ENCODE data around the gene GALNT14.

Gene GALNT14

GRCh38 chr2:31127931-31128330 lies 10.3 kb downstream of the GALNT14 start:
- no peaks in the 10 kb centered on the region for H3K9me3 ChIP-seq (ENCODE audit: insufficient read depth, low read depth, low read length)
- H3K9ac ChIP-seq (ENCODE audit: low read depth, low read length, poor library complexity, severe bottlenecking) = no peak overlapping the region
- no peaks in the 10 kb centered on the region for H4K20me1 ChIP-seq (ENCODE audit: insufficient read depth, low read length, poor library complexity, severe bottlenecking)
- H3K4me3 ChIP-seq (ENCODE audit: low read length, poor library complexity, severe bottlenecking) = no peak overlapping the region
- no peaks in the 10 kb centered on the region for H3K27me3 ChIP-seq (ENCODE audit: insufficient read depth, low read length, poor library complexity, severe bottlenecking)
- H3K4me2 ChIP-seq (ENCODE audit: low read depth, low read length, poor library complexity, severe bottlenecking) = no peak overlapping the region
- no peak overlapping the region for H2AFZ ChIP-seq (ENCODE audit: low read length)
- H3F3A ChIP-seq (ENCODE audit: low read depth) = no peaks in the 10 kb centered on the region
- H3K9me2 ChIP-seq (replicated peaks; ENCODE audit: low read depth, low read length) = no peaks in the 10 kb centered on the region
- no peaks in the 10 kb centered on the region for H3K36me3 ChIP-seq (ENCODE audit: insufficient read depth, low read length)
- H3K79me2 ChIP-seq (ENCODE audit: insufficient read depth, low read length) = no peaks in the 10 kb centered on the region
- no peak for TF ChIP-seq CTCF (conservative IDR thresholded peaks at IDR 0.05; ENCODE audit: low read length)
- no peak for TF ChIP-seq EZH2phosphoT487 (IDR thresholded peaks at IDR 0.05; ENCODE audit: borderline replicate concordance)
- H3K4me1 ChIP-seq (ENCODE audit: insufficient read depth, low read length, poor library complexity, severe bottlenecking) = no peaks in the 10 kb centered on the region

- no peaks in the 10 kb centered on the region for H3K79me2 ChIP-seq (ENCODE audit: insufficient read depth, low read length)
- H3K9me2 ChIP-seq (replicated peaks; ENCODE audit: low read depth, low read length) = no peaks in the 10 kb centered on the region
- no peak overlapping the region for H2AFZ ChIP-seq (ENCODE audit: low read length)
- H3K9ac ChIP-seq (ENCODE audit: low read depth, low read length, poor library complexity, severe bottlenecking) = no peak overlapping the region
- no peaks in the 10 kb centered on the region for H3K4me1 ChIP-seq (ENCODE audit: insufficient read depth, low read length, poor library complexity, severe bottlenecking)
- no peaks in the 10 kb centered on the region for H3F3A ChIP-seq (ENCODE audit: low read depth)
- H3K4me2 ChIP-seq (ENCODE audit: low read depth, low read length, poor library complexity, severe bottlenecking) = no peak overlapping the region
- no peak overlapping the region for H3K4me3 ChIP-seq (ENCODE audit: low read length, poor library complexity, severe bottlenecking)
- no peaks in the 10 kb centered on the region for H3K9me3 ChIP-seq (ENCODE audit: insufficient read depth, low read depth, low read length)
- no peaks in the 10 kb centered on the region for H3K36me3 ChIP-seq (ENCODE audit: insufficient read depth, low read length)
- no peaks in the 10 kb centered on the region for H4K20me1 ChIP-seq (ENCODE audit: insufficient read depth, low read length, poor library complexity, severe bottlenecking)
- no peaks in the 10 kb centered on the region for H3K27me3 ChIP-seq (ENCODE audit: insufficient read depth, low read length, poor library complexity, severe bottlenecking)
- TF ChIP-seq EZH2phosphoT487 (IDR thresholded peaks at IDR 0.05; ENCODE audit: borderline replicate concordance) (no peak), CTCF (conservative IDR thresholded peaks at IDR 0.05; ENCODE audit: low read length) (no peak)
Measured at GRCh38 chr2:31125918-31126695, 12.1 kb downstream of the GALNT14 start.

GRCh38 chr2:31124904-31125303 lies 13.3 kb downstream of the GALNT14 start:
- Histone ChIP-seq H4K20me1 (ENCODE audit: insufficient read depth, low read length, poor library complexity, severe bottlenecking) (no peaks in the 10 kb centered on the region), H3K27me3 (ENCODE audit: insufficient read depth, low read length, poor library complexity, severe bottlenecking) (no peaks in the 10 kb centered on the region), H3K36me3 (ENCODE audit: insufficient read depth, low read length) (no peaks in the 10 kb centered on the region), H3K4me3 (ENCODE audit: low read length, poor library complexity, severe bottlenecking) (no peak overlapping the region), H3K79me2 (ENCODE audit: insufficient read depth, low read length) (no peaks in the 10 kb centered on the region), H3K9ac (ENCODE audit: low read depth, low read length, poor library complexity, severe bottlenecking) (no peak overlapping the region), H3K4me2 (ENCODE audit: low read depth, low read length, poor library complexity, severe bottlenecking) (no peak overlapping the region), H2AFZ (ENCODE audit: low read length) (no peak overlapping the region), H3K9me2 (replicated peaks; ENCODE audit: low read depth, low read length) (no peaks in the 10 kb centered on the region), H3K4me1 (ENCODE audit: insufficient read depth, low read length, poor library complexity, severe bottlenecking) (no peaks in the 10 kb centered on the region), H3F3A (ENCODE audit: low read depth) (no peaks in the 10 kb centered on the region), H3K9me3 (ENCODE audit: insufficient read depth, low read depth, low read length) (no peaks in the 10 kb centered on the region)
- no peak for TF ChIP-seq EZH2phosphoT487 (IDR thresholded peaks at IDR 0.05; ENCODE audit: borderline replicate concordance)
- no peak for TF ChIP-seq CTCF (conservative IDR thresholded peaks at IDR 0.05; ENCODE audit: low read length)
